ENCODE data around the gene FOXP1. TPM values are rescaled to one million over a fixed set of nuclear protein-coding genes. Genes with fewer than 3 reads are reported as not detected.

The FOXP1 gene
- total RNA-seq, 1 donor from 2014 or later = 41.2 TPM

GRCh38 chr3:71317140-71317539 is 266.4 kb downstream of the FOXP1 start:
- H3K9me3 ChIP-seq (replicated peaks) = no peaks in the 10 kb centered on the region
- H3K27me3 ChIP-seq (ENCODE audit: low read depth) = no peaks in the 10 kb centered on the region
- H3K27ac ChIP-seq (replicated peaks) = no peak overlapping the region
- H3K4me1 ChIP-seq = peaks cover 6% of the 10 kb centered on the region
- DNase-seq = no peak
- TF ChIP-seq CTCF (IDR thresholded peaks at IDR 0.05; ENCODE audit: borderline replicate concordance) = no peak
- H3K4me3 ChIP-seq = no peak overlapping the region
- H3K36me3 ChIP-seq = no peaks in the 10 kb centered on the region
- intact Hi-C loops (cut with micrococcal nuclease) = no loop called here

DNA sequence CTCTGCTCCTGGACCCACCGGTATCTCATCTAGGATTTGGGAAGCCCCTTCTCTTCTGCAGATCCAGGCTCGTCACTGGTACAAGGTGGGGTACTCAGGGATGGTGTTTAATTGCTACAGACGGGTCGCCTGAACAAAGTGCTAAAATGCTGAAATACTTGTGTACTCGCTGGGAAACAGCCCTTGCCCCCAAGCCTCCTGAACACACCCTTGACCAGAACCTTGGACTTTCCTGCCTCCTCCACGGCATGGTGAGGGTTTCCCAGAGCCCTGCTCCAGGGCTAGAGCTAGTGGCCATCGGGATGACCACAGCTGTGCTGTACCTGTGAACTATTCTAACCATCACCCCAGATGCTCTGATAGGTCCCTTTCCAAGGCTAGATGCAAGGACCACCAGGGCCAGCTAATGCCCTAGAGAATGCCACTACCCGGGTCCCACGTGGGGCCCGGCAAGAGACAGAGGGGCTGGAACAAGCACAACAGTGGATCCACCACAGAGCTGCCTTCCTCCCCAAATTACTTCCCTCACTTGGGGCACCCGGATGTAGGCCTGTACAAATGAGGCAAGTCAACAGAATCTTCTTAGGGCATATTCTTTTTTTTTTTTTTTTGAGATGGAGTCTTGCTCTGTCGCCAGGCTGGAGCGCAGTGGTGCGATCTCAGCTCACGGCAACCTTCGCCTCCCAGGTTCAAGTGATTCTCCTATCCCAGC is 267.3 kb downstream of the FOXP1 start:
- H3K27me3 ChIP-seq (ENCODE audit: low read depth) = no peaks in the 10 kb centered on the region
- no peak for TF ChIP-seq CTCF (IDR thresholded peaks at IDR 0.05; ENCODE audit: borderline replicate concordance)
- H3K36me3 ChIP-seq = no peaks in the 10 kb centered on the region
- no peaks in the 10 kb centered on the region for H3K9me3 ChIP-seq (replicated peaks)
- intact Hi-C loops (cut with micrococcal nuclease) = no loop called here
- H3K4me3 ChIP-seq = no peak overlapping the region
- DNase-seq = no peak
- H3K27ac ChIP-seq (replicated peaks) = no peak overlapping the region
- peaks cover 11% of the 10 kb centered on the region for H3K4me1 ChIP-seq

DNA sequence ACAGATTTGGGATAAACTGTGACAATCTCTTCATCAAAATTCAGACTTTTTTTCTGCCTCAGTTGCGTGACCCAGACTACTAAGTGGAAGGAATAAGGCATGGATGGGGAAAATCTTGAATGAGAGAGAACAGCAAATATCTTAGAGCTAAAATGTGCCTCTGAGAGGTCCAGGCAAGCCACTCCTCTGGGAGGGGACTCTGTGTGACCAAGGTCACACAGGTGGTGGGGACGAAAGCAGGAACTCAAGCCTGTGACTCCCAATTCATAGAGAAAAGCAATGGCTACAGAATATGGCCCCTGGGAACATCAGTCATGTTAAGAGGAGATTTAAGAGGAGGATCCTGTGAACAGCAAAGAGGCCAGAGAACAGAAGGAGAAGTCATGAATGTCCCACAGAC is 268.1 kb downstream of the FOXP1 start:
- H3K27ac ChIP-seq (replicated peaks) = no peak overlapping the region
- H3K9me3 ChIP-seq (replicated peaks) = no peaks in the 10 kb centered on the region
- H3K27me3 ChIP-seq (ENCODE audit: low read depth) = no peaks in the 10 kb centered on the region
- intact Hi-C loops (cut with micrococcal nuclease) = no loop called here
- peaks cover 19% of the 10 kb centered on the region for H3K4me1 ChIP-seq
- H3K36me3 ChIP-seq = no peaks in the 10 kb centered on the region
- H3K4me3 ChIP-seq = no peak overlapping the region
- no peak for DNase-seq
- TF ChIP-seq CTCF (IDR thresholded peaks at IDR 0.05; ENCODE audit: borderline replicate concordance) = no peak

DNA sequence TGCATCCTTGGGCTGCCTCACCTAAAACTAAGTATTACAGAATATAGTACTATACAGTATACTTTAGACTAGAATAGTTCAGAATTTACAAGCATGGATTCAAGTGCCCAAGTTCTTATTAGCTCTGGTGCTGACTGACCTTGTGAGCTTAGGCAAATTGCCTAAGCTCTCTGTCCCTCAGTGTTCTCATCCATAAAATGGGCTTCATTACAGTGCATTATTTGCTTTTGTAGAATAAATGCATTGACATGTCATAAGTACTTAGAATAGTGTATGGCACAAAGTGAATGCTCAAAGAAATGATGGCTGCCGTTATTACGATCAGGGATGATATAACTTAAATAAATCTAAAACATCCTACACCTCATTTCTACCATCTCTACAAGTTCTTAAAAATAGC is 269.7 kb downstream of the FOXP1 start:
- Histone ChIP-seq H3K9me3 (replicated peaks) (no peaks in the 10 kb centered on the region), H3K36me3 (no peaks in the 10 kb centered on the region), H3K27ac (replicated peaks) (no peak overlapping the region), H3K4me3 (no peak overlapping the region), H3K27me3 (ENCODE audit: low read depth) (no peaks in the 10 kb centered on the region), H3K4me1 (peaks cover 24% of the 10 kb centered on the region)
- intact Hi-C loops (cut with micrococcal nuclease) = no loop called here
- no peak for TF ChIP-seq CTCF (IDR thresholded peaks at IDR 0.05; ENCODE audit: borderline replicate concordance)
- no peak for DNase-seq

GRCh38 chr3:71312461-71312860 is 271.1 kb downstream of the FOXP1 start:
- intact Hi-C loops (cut with micrococcal nuclease) = no loop called here
- H3K27me3 ChIP-seq (ENCODE audit: low read depth) = no peaks in the 10 kb centered on the region

More at GRCh38 chr3:71312461-71312860, 271.1 kb downstream of the FOXP1 start:
- Histone ChIP-seq H3K36me3 (no peaks in the 10 kb centered on the region), H3K27ac (replicated peaks) (no peak overlapping the region), H3K4me1 (peaks cover 24% of the 10 kb centered on the region), H3K4me3 (no peak overlapping the region), H3K9me3 (replicated peaks) (no peaks in the 10 kb centered on the region)
- no peak for DNase-seq
- no peak for TF ChIP-seq CTCF (IDR thresholded peaks at IDR 0.05; ENCODE audit: borderline replicate concordance)
